Activated B cell treated with CpG ODN at 0.5 μM for 24 hours (primary cell): ENCODE results near the gene SLIT3. TPM values are rescaled to one million over a fixed set of nuclear protein-coding genes. Genes with fewer than 3 reads are reported as not detected.

ENCODE experiments used
- ATAC-seq: fragments of 200-7000 bp; cut with Tn5 transposase; one replicate; pipeline ENCODE4 v1.10.0; 2021; ENCODE audit warnings: low read depth, mild to moderate bottlenecking, moderate library complexity
- CTCF ChIA-PET: fragments of 350-600 bp; sonication (Branson Sonifier 250); formaldehyde crosslinking; loops from one replicate; lab custom pipeline; 2021; ENCODE audit warnings: antibody characterized with exemption; lab: Charles Lee
- POLR2A ChIA-PET: fragments of 350-600 bp; sonication (Branson Sonifier 250); formaldehyde crosslinking; loops from one replicate; lab custom pipeline; 2021; ENCODE audit warnings: antibody characterized with exemption; lab: Charles Lee
- DNase-seq: peaks from one replicate; pipeline ENCODE4 v3.0.0; 2022
- H3K27ac Mint-ChIP-seq: one replicate; pipeline ENCODE4 v1.8.0; 2020; ENCODE audit warnings: mixed read lengths
- H3K27me3 Mint-ChIP-seq: one replicate; pipeline ENCODE4 v1.8.0; 2021; ENCODE audit warnings: mixed read lengths
- H3K36me3 Mint-ChIP-seq: one replicate; pipeline ENCODE4 v1.8.0; 2021; ENCODE audit warnings: low read depth, mixed read lengths
- H3K4me1 Mint-ChIP-seq: one replicate; pipeline ENCODE4 v1.8.0; 2021; ENCODE audit warnings: mixed read lengths
- H3K4me3 Mint-ChIP-seq: one replicate; pipeline ENCODE4 v1.8.0; 2020; ENCODE audit warnings: mild to moderate bottlenecking, mixed read lengths
- H3K9me3 Mint-ChIP-seq: one replicate; pipeline ENCODE4 v1.8.0; 2020; ENCODE audit warnings: mixed read lengths
- intact Hi-C: fragments of 100-400 bp; cut with micrococcal nuclease; formaldehyde crosslinking; loops from one replicate; pipeline ENCODE4 v1.15.1; 2024
- total RNA-seq: library from RNA; stranded (reverse); gene quantifications from 2 replicates; pipeline ENCODE4 v1.2.3, GENCODE V29; 2022
- TF ChIP-seq, protein P1 (sequence below): fragments of 200-600 bp; IDR thresholded peaks from one replicate; pipeline ENCODE4 v1.8.0; 2022; ENCODE audit warnings: antibody characterized with exemption, mild to moderate bottlenecking

Gene SLIT3
- total RNA-seq, 1 donor from 2014 or later = not detected

DNA sequence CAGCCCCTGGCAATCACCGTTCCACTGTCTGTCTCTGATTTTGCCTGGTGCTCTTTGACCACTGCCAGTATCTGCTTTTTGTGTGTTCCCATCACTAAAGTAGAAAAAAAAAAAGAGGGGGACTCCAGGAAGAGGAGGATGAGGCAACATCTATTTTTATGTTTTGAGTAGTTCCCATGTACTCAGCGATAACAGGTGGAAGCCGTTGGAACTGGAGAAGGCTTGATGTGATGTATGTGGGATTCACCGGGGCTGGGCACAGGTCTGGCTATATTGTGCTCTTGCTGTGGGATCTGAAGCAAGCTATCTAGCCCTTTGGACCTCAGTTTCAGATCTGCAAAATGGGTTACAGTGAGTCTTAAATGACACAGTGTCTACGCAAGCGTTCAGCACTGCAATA lies 104.9 kb downstream of the SLIT3 start:
- H3K36me3 Mint-ChIP-seq = no peaks in the 10 kb centered on the region
- POLR2A ChIA-PET = no interaction called here
- DNase-seq (no peak), ATAC-seq (no peak)
- TF ChIP-seq, protein P1, sequence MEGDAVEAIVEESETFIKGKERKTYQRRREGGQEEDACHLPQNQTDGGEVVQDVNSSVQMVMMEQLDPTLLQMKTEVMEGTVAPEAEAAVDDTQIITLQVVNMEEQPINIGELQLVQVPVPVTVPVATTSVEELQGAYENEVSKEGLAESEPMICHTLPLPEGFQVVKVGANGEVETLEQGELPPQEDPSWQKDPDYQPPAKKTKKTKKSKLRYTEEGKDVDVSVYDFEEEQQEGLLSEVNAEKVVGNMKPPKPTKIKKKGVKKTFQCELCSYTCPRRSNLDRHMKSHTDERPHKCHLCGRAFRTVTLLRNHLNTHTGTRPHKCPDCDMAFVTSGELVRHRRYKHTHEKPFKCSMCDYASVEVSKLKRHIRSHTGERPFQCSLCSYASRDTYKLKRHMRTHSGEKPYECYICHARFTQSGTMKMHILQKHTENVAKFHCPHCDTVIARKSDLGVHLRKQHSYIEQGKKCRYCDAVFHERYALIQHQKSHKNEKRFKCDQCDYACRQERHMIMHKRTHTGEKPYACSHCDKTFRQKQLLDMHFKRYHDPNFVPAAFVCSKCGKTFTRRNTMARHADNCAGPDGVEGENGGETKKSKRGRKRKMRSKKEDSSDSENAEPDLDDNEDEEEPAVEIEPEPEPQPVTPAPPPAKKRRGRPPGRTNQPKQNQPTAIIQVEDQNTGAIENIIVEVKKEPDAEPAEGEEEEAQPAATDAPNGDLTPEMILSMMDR = no peak
- H3K9me3 Mint-ChIP-seq = no peaks in the 10 kb centered on the region
- no peaks in the 10 kb centered on the region for H3K4me1 Mint-ChIP-seq
- H3K4me3 Mint-ChIP-seq = no peak overlapping the region
- no peak overlapping the region for H3K27ac Mint-ChIP-seq
- CTCF ChIA-PET = no interaction called here
- no peaks in the 10 kb centered on the region for H3K27me3 Mint-ChIP-seq
- intact Hi-C loops = no loop called here

DNA sequence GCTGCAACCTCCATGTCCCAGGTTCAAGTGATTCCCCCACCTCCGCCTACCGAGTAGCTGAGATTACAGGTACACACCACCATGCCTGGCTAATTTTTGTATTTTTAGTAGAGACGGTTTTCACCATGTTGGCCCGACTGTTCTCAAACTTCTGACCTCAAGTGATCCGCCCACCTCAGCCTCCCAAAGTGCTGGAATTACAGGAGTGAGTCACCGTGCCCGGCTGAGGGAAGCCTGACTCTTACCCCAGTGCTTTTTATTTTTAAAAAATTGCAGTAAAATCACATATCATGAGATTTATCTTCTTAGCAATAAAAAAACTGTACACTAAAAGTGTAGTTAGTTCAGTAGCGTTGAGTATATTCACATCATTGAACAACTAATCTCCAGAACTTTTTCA lies 105.3 kb downstream of the SLIT3 start:
- TF ChIP-seq, protein P1 = no peak
- intact Hi-C loops = no loop called here
- CTCF ChIA-PET = no interaction called here

DNA sequence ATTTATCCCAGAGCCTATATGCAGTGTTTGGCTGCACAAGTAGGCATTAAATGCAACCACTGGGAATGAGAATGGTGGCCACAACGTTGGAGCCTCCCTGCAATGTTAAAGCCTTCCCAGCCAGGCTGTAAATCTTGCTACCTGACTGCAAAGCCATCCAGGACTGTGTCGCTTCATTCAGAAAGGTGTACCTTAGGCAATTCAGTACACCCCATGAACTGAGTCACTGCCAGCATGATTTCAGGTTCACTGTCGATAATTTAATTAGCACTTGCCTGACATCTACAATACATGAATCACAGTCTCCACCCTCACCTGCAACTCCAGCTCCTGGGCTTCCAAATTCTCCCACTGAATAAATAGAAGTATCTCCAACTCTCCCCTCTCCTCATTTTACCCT lies 108.4 kb downstream of the SLIT3 start:
- Mint-ChIP-seq H3K4me3 (no peak overlapping the region), H3K9me3 (no peaks in the 10 kb centered on the region), H3K27me3 (no peaks in the 10 kb centered on the region), H3K27ac (no peak overlapping the region), H3K36me3 (no peaks in the 10 kb centered on the region), H3K4me1 (no peaks in the 10 kb centered on the region)
- TF ChIP-seq, protein P1 = no peak
- DNase-seq = no peak
- ATAC-seq = no peak
- intact Hi-C loops = no loop called here
- POLR2A ChIA-PET = no interaction called here
- CTCF ChIA-PET = no interaction called here

More for the DNA sequence above, 105.3 kb downstream of the SLIT3 start:
- POLR2A ChIA-PET = no interaction called here
- Mint-ChIP-seq H3K27ac (no peak overlapping the region), H3K4me3 (no peak overlapping the region), H3K9me3 (no peaks in the 10 kb centered on the region), H3K4me1 (no peaks in the 10 kb centered on the region), H3K36me3 (no peaks in the 10 kb centered on the region), H3K27me3 (no peaks in the 10 kb centered on the region)
- no peak for DNase-seq
- no peak for ATAC-seq

DNA sequence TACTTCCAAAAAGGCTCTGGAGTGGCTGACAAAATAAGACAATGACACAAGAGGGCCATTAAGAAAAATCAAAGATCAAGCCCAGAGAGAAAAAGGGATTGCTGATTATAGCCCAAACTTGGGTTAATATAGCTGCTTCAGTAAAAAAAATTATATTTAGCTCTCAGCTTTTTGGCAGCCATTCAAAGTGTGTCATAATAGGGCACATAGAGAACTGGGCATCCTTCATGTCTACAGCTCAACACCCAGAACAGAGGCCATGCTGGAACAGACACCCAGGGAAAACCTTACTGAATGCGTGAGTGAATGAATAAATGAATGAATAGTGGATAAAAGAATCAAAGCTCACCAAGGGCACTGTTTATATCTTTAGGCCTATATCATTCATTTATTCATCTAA lies 110.1 kb downstream of the SLIT3 start:
- TF ChIP-seq, protein P1 = no peak
- Mint-ChIP-seq H3K4me3 (no peak overlapping the region), H3K36me3 (no peaks in the 10 kb centered on the region), H3K4me1 (no peaks in the 10 kb centered on the region), H3K27ac (no peak overlapping the region), H3K27me3 (no peaks in the 10 kb centered on the region), H3K9me3 (no peaks in the 10 kb centered on the region)
- CTCF ChIA-PET = no interaction called here
- POLR2A ChIA-PET = no interaction called here
- no peak for ATAC-seq
- no peak for DNase-seq
- intact Hi-C loops = no loop called here

DNA sequence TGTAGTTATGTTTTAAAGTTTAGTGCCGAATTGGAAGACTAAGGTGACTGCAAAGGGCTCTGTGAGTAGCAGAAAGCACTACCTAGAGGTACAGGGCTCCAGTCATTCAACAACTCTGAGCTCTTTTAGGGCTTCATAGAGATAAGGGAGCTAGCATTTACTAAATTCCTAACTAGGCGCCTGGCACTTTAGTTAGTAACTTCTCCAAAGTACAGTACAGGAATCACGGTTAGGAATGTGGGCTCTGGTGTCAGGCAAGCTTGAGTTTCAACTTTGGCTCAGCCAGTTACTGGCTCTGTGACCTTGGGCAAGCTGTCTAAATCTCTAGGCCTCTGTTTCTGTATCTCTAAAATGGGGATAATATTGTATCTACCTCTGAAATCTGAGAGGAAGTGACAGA lies 115.3 kb downstream of the SLIT3 start:
- CTCF ChIA-PET = no interaction called here
- Mint-ChIP-seq H3K4me1 (no peaks in the 10 kb centered on the region), H3K36me3 (no peaks in the 10 kb centered on the region), H3K27me3 (no peaks in the 10 kb centered on the region), H3K9me3 (no peaks in the 10 kb centered on the region), H3K27ac (no peak overlapping the region), H3K4me3 (no peak overlapping the region)
- intact Hi-C loops = no loop called here
- POLR2A ChIA-PET = no interaction called here
- no peak for ATAC-seq
- TF ChIP-seq, protein P1 = no peak
- DNase-seq = no peak
